GM11168 (cell line): ENCODE measurements around the gene DNAH10.

Experiments
- in situ Hi-C: fragments of 300-500 bp; cut with MboI; formaldehyde crosslinking; loops from one replicate; pipeline ENCODE4 v1.12.0; 2022; ENCODE audit warnings: low sequenced_read_pairs; ENCODE audit not compliant: unreplicated experiment

The DNAH10 gene

GRCh38 chr12:123761841-123762714 is at the start of gene DNAH10:
TSS of gene DNAH10 (plus strand) at chr12:123762301. CDS start at chr12:123762337, 36 bp downstream.
- in situ Hi-C loops, result no loop called here

DNA sequence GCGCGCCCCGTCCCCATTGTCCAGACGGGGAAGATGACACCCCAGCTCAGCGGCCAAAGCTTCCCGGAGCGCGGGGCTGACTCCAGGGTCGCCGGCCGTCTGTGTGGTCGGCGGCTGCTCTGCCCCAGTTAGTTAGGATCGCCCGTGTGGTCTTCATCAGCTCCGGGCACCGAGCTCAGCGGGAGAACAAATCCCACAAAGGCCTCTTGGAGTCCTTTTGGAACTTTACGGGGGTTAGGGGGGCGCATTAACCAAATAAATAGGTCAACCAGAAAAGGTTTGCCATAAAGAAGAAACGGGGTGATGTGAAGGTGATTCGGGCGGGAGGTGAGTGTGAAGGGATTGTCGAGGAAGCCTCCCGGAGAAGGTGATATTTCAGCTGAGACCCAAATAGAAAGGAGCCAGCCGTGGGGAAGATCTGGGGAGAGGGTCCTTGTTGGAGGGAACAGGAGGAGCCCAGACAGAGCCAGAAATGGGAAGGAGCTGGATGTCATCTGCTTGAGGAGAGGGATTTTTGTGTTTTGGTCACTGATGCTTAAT is 49.3 kb upstream of the DNAH10 start:
- in situ Hi-C loops, result no loop called here

GRCh38 chr12:123713398-123713797 is 48.7 kb upstream of the DNAH10 start:
- in situ Hi-C loops, result no loop called here

- in situ Hi-C loops, result no loop called here
These were observed 48.1 kb upstream of the DNAH10 start for GRCh38 chr12:123713823-123714585.

DNA sequence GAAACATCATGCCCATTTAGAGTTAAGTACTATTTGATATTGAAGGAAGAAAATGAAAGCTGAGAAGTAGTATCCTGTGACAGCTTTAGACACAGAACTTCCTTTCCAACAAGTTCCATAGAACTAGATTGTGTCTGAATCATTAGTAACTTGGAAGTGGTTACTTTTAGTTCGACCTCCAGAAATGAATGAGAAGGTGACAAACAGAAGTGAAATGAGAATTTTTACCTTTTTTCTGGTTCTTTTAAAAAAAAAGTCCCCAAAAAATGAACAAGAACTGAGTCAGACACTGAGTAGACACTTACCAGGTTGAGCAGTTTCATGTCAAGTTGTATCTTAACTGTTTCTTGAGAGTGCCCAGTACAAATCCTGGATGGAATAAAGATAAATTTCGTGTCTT is 46.9 kb upstream of the DNAH10 start:
- in situ Hi-C loops, result no loop called here

DNA sequence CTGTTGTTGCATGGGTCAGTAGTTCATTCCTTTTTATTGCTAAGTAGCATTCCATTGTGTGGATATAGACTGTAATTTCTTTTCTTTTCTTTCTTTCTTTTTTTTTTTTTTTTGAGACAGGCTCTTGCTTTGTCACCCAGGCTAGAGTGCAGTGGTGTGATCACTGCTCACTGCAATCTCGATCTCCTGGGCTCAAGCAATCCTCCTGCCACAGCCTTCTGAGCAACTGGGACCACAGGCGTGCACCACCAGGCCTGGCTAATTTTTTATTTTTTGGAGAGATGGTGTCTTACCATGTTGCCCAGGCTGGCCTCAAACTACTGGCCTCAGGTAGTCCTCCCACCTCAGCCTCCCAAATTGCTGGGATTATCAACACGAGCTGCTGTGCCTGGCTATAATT is 44.8 kb upstream of the DNAH10 start:
- in situ Hi-C loops, result no loop called here

- in situ Hi-C loops, result no loop called here
These were observed 41.8 kb upstream of the DNAH10 start for GRCh38 chr12:123720141-123720814.

DNA sequence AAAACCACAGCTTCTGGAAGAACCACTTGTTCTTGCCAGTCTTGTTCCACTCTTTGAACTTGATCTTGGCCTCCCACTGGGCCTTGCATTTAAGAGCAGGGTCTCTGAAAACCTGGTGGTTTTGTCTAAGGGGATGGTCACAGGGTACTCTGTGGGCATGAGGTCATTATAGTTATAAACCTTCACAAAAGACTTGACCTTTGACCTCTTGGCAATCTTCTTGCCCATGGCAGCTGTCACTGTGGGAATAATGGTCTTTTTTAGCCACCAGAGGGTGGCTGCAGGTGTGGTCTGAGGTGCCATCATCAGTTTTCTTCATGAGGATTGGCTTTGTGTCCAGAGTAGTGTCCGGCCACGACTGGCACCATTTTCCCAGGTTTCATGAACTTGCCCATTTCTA is 40.9 kb upstream of the DNAH10 start:
- in situ Hi-C loops, result no loop called here

GRCh38 chr12:123723011-123723410 is 39.1 kb upstream of the DNAH10 start:
- in situ Hi-C loops, result no loop called here

DNA sequence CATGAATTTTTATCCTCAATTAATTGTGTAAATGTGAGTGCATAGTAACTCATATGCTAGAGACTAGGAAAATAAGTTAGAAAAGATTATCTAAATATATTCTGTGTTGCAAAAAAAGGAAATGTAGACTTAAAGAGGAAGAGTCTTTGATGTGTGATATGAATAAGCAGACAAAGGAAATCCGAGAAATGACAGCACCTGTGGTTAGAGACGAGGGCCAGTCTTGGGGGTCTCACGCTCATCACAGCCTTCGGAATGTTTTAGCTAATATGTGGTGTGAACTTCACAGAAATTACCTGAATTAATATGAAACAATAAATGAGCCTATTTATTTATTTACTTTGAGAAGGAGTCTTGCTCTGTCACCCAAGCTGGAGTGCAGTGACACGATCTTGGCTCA is 38.3 kb upstream of the DNAH10 start:
- in situ Hi-C loops, result no loop called here

DNA sequence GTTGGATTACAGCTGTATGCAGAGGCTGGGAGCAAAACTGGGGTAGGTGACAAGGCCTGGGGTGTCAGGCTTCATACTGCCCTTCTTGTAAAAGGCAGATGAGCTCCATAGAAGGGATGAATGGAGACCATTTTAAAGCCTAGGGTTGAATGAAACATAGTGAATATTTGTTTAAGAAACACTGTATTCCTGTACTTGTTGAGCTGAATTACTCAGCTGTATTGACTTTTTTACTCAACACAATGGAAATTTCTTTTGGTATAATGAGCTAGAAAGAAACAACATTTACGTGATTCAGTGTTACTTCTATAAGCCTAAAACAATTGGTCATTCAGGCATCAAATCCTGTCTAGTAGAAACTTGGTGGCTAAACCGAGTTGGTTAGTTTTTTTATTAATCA is 35.9 kb upstream of the DNAH10 start:
- in situ Hi-C loops, result no loop called here

DNA sequence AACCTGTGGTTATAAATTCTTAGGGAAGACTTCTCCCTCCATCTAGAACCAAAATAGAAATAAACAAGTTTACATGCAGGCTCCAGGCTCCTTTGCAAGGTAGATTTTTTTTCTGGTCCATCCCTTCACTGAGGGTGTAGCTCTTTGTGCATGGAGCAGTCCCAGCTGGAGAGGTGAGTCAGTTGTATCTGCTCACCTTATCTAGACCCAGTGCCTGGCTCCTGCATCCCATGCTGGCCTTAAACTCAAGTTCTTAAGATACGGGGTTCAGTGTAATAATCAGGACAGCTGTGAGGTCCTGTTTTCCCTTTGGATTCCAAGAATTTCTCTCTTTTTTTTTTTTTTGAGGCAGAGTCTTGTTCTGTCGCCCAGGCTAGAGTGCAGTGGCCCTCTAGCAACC is 35.1 kb upstream of the DNAH10 start:
- in situ Hi-C loops, result no loop called here

DNA sequence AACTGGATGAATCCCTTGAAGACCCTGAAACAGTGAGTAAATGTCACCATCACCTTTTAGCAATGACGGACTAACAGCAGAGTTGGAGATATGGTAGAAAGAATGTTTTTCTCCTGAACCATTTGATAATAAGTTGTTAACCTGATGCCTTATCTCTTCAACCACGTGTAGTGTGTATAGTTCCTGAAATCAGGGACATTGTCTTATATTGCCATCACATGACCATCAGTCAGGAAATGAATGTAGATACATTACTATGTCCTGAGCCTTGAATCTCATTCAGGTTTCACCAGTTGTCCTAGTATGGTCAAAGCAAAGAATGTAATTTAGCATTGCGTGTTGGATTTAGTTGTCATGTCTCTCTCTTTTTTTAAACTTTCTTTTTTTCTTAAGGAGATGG is 34.2 kb upstream of the DNAH10 start:
- in situ Hi-C loops, result no loop called here

- in situ Hi-C loops, result no loop called here
These were observed 30.5 kb upstream of the DNAH10 start for GRCh38 chr12:123731596-123731995.

DNA sequence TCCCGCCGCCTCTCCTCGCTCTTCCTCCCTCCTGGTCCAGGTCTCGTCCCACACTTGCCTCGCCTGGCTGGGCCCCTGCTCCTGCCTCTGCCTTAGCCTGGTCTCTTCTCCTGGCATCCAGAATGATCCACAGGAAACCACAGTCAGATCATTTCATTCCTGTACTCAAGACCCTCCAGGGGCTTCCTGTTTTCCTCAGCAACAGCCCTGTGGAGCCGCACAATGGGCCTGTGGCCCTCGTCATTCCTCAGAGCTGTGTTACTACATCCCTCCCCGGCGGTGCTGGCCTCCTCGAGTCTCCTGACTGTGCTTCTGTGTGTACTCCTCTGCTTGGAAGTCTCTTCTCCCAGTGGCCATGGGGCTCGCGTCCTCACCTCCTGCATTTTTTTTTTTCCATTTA is 29.9 kb upstream of the DNAH10 start:
- in situ Hi-C loops, result no loop called here

GRCh38 chr12:123733229-123733628 is 28.9 kb upstream of the DNAH10 start:
- in situ Hi-C loops, result no loop called here

DNA sequence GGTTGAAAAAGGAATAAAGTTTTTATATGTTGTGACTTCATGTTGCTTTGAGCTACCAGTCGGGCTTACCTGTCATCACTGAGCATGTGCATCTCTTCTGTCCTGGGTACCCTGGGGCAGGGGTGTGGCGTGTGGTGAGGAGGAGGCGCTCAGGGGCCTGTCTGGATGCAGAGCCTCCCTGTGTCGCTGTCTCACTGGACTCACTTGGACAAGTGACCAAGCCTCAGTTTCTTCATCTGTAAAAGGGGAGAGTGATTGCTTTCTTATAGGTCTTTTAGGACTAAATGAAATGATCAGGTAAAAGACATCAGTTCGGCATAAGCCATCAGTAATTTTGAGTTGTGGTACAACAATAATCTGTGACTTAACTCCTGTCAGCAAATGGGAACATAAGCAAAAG is 27.8 kb upstream of the DNAH10 start:
- in situ Hi-C loops, result no loop called here

GRCh38 chr12:123741937-123742572 is 20.0 kb upstream of the DNAH10 start:
- in situ Hi-C loops, result no loop called here

DNA sequence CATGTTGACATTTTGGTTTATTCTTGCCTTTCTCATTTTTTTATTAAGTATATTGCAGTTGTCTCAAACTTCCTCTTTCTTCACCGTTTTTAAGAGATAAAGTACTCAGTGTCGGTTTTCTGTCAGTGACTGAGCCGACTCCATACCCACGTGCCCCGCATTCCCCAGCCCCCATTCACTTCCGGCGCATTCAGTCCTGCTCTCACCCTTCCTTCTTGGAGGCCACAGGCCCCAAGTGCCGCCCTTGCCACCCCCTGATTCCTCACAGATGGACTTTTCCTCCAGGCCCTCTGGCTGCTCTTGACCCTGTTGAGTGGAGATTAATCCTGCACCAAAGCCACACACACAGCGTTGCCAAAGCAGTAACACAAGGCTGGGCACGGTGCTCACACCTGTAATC is 19.1 kb upstream of the DNAH10 start:
- in situ Hi-C loops, result no loop called here

DNA sequence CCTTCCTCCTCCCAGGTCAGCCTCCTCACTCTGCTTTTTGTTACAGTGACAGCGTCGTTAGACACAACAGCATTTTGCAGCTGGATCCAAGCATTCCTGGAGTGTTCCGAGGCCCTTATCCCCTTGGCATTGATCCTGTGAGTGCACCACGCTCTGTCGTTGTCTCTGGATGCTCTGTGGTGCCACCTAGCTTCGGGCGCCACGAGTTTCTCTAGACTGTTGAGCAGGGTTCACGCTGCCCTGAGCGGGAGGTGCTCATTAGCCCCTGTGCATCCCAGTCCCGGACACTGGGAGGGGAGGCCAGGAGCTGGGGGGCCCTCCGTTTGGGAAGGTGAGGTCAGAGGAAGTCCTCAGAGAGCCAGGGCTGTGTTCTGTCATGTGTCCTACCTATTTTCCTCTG is 17.3 kb upstream of the DNAH10 start:
- in situ Hi-C loops, result no loop called here
